ENCODE measurements around the gene GPRC5C.
"Not testable (repeated sequence)": the region's sequence is repeated elsewhere in the genome, so short reads cannot be mapped to it uniquely, and the experiment has no call there.

The GPRC5C gene

DNA sequence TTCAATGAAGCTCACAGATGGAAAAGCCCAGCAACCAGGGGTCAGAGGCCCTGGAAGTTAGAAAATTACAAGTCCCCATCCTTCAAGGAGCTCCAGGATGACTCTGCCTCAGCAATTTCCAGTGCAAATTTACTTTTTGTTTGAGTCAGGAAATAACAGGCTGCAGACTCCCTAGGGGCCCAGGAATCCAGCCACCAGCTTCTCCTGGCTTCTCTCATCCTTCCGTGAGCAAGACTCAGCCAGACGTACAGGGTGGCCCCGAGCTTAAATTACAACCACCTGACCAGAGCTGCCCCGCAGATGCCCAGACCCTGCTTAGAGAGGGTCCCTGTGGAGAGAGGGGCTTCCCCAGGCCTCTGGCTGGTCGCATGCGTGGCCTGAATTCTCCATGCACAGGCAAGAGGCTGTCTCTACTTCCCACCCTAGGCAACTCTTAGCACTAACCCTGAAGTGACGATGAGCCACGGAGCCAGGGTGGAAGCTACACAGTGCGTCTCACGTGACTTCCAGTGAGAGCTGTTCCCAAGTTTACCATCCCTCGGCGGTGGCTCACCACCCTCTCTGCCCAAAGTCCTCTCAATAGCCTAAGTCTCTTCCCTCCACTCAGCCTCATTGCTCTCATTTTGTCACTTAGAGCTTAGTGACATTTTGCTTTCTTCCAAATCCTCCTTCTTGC is 37.5 kb upstream of the GPRC5C start:
- intact Hi-C loops (cut with micrococcal nuclease) = no loop called here
- Mint-ChIP-seq H3K27ac (no peak overlapping the region), H3K36me3 (ENCODE audit: low read depth) (no peaks in the 10 kb centered on the region)

DNA sequence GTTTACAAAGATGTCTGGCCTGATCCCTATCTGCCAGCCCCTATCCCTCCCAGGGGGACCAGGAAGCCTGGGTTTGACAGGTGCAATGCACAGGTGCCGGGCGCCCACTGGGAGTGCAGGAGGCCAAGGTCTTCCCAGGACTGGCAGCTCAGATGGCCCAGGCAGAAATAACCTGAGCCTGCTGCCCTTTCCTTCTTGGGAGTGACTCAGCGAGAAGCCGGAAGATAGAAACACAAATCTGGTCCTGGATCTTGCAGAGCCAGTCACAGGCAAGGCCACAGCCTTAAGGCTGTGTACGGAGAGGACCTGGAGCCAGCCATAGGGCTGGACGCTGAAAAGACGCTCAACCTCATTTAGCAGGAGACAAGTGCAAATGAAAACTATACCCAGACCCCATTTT is 36.9 kb upstream of the GPRC5C start:
- Mint-ChIP-seq H3K36me3 (ENCODE audit: low read depth) (no peaks in the 10 kb centered on the region), H3K27me3 (peaks cover 15% of the 10 kb centered on the region), H3K4me1 (ENCODE audit: low read depth) (peaks cover 12% of the 10 kb centered on the region), H3K4me3 (no peak overlapping the region), H3K9me3 (peaks cover 16% of the 10 kb centered on the region), H3K27ac (no peak overlapping the region)
- intact Hi-C loops (cut with micrococcal nuclease) = no loop called here

More for the DNA sequence above, 37.5 kb upstream of the GPRC5C start:
- Mint-ChIP-seq H3K27me3 (peaks cover 16% of the 10 kb centered on the region), H3K4me3 (no peak overlapping the region), H3K4me1 (ENCODE audit: low read depth) (peaks cover 13% of the 10 kb centered on the region), H3K9me3 (peaks cover 10% of the 10 kb centered on the region)

DNA sequence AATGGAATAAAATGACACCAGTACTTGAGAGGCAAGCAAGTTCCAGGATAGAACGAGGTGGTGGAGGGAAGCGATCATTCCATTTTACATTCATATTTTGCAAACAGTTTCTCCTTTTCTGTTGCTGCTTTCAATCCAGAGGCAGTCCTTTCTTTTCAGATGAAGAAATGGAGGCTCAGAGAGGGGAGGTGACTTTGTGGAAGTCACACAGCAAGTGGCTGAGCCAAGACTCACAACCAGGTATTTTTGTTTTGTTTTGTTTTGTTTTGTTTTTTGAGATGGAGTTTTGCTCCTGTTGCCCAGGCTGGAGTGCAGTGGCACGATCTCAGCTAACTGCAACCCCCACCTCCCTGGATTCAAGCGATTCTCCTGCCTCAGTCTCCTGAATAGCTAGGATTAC is 35.3 kb upstream of the GPRC5C start:
- Mint-ChIP-seq H3K27ac (no peak overlapping the region), H3K9me3 (peaks cover 18% of the 10 kb centered on the region), H3K36me3 (ENCODE audit: low read depth) (no peaks in the 10 kb centered on the region), H3K27me3 (peaks cover 15% of the 10 kb centered on the region), H3K4me1 (ENCODE audit: low read depth) (peaks cover 5% of the 10 kb centered on the region), H3K4me3 (no peak overlapping the region)
- intact Hi-C loops (cut with micrococcal nuclease) = no loop called here

DNA sequence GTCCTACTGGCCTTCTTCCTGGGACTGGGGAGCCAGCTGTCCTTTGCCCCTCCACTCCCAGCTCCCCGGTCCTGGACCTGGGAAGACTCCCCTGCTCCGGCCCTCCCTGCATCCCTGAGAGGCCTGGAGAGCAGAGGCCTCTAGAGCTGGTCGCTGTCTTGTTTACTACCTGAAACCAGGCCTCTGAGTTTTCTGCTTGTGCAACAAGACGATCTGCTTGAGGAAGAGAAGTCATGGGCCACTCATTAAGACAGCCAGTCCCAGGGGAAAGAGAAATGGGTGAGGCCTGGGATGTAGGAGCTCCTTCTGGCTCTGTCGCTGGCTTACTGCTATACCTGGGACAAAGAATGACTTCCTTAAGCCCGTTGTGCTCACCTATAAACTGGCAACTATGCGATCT is 29.8 kb upstream of the GPRC5C start:
- H3K36me3 Mint-ChIP-seq (ENCODE audit: low read depth) = no peaks in the 10 kb centered on the region
- no peak overlapping the region for H3K4me3 Mint-ChIP-seq

DNA sequence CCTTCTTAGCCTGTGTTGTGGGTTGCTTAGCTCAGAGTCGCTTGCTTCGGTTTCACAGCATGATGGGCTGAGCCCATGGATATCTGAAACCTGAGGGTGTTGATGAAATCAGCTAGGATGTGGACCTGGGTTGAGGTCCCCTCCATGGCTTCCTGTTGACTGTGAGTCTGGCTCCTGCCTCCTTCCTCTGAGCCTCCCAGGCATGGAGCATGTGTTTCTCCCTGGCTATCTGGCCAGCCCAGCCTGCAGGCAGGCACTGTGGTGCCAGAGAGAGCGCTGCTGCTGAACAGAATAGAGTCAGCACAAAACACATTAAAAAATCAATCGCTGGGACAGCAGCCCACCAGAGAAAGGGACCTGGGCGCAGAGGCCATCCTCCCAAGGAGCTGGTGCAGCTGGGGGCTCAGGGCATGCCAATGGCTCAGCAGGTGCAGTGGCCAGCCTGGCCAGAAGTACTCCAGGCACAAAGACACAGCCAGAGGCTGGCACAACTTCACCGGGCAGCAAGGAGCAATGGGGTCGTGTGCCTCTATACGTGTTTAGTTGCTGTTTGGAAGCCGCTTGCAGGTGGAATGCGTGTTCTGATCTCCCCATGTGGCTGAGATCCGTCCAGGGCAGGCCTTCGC is 28.3 kb upstream of the GPRC5C start:
- peaks cover 11% of the 10 kb centered on the region for H3K9me3 Mint-ChIP-seq
- H3K4me3 Mint-ChIP-seq = no peak overlapping the region
- intact Hi-C loops (cut with micrococcal nuclease) = no loop called here
- H3K27me3 Mint-ChIP-seq = peaks cover 40% of the 10 kb centered on the region
- H3K4me1 Mint-ChIP-seq (ENCODE audit: low read depth) = peaks cover 5% of the 10 kb centered on the region
- no peaks in the 10 kb centered on the region for H3K36me3 Mint-ChIP-seq (ENCODE audit: low read depth)
- no peak overlapping the region for H3K27ac Mint-ChIP-seq

More for the DNA sequence above, 29.8 kb upstream of the GPRC5C start:
- intact Hi-C loops (cut with micrococcal nuclease) = no loop called here
- H3K27ac Mint-ChIP-seq = no peak overlapping the region
- H3K9me3 Mint-ChIP-seq = peaks cover 11% of the 10 kb centered on the region
- peaks cover 36% of the 10 kb centered on the region for H3K27me3 Mint-ChIP-seq
- no peaks in the 10 kb centered on the region for H3K4me1 Mint-ChIP-seq (ENCODE audit: low read depth)

DNA sequence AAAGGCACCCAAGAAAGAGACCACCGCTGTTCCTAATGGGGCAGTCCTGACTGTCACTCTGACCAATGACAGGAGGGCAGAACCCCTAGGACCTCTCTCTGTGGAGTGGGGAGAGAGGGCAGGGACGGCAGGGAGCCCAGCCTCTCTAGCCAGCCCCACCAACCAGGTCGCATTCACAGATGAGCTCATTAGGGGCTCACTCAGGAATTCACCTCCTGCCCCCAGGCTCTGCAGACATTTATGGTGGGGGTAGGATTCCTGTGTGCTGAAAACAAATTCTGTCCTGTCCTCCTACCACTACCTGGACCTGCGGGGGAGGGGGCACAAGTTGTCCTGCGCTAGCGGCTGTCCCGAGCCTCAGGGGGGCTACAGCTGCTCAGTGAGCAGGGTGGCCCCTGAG is 27.7 kb upstream of the GPRC5C start:
- no peak overlapping the region for H3K4me3 Mint-ChIP-seq
- no peak overlapping the region for H3K27ac Mint-ChIP-seq
- peaks cover 11% of the 10 kb centered on the region for H3K9me3 Mint-ChIP-seq
- intact Hi-C loops (cut with micrococcal nuclease) = no loop called here
- peaks cover 5% of the 10 kb centered on the region for H3K4me1 Mint-ChIP-seq (ENCODE audit: low read depth)
- H3K36me3 Mint-ChIP-seq (ENCODE audit: low read depth) = no peaks in the 10 kb centered on the region
- peaks cover 40% of the 10 kb centered on the region for H3K27me3 Mint-ChIP-seq

DNA sequence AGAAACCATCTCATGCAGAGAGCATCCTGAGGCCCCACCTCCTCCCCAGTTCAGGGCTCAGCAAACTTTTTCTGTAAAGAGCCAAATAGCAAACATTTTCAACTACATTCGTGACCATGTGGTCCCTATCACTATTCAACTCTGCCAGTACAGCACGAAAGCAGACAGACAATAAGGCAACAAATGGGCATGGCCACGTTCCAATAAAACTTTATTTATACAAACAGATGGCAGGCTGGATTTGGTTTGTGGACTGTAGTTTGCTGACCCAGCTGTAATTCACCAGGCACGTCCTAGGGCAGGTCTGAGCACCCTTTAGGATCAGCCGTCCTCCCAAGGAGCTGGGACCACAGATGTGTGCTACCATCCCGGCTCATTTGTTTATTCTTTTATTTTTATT is 27.1 kb upstream of the GPRC5C start:
- H3K27ac Mint-ChIP-seq = no peak overlapping the region
- peaks cover 5% of the 10 kb centered on the region for H3K9me3 Mint-ChIP-seq
- H3K36me3 Mint-ChIP-seq (ENCODE audit: low read depth) = no peaks in the 10 kb centered on the region
- peaks cover 36% of the 10 kb centered on the region for H3K27me3 Mint-ChIP-seq
- H3K4me1 Mint-ChIP-seq (ENCODE audit: low read depth) = peaks cover 5% of the 10 kb centered on the region
- no peak overlapping the region for H3K4me3 Mint-ChIP-seq
- intact Hi-C loops (cut with micrococcal nuclease) = no loop called here

DNA sequence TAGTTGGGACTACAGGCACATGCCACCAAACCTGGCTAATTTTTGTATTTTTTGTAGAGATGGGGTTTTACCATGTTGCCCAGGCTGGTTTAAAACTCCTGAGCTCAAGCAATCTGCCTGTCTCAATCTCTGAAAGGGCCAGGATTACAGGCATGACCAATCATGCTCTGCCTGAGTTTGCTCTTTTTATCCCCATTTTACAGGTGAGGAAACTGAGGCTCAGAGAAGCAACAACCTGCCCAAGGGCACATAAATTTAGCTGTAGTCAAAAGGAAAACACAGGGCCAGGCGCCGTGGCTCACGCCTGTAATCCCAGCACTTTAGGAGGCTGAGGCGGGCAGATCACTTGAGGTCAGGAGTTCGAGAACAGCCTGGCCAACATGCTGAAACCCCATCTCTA is 26.6 kb upstream of the GPRC5C start:
- H3K4me1 Mint-ChIP-seq (ENCODE audit: low read depth); H3K4me3 Mint-ChIP-seq; H3K27ac Mint-ChIP-seq; H3K9me3 Mint-ChIP-seq; intact Hi-C loops (cut with micrococcal nuclease); H3K36me3 Mint-ChIP-seq (ENCODE audit: low read depth): not testable (repeated sequence)
- H3K27me3 Mint-ChIP-seq = peaks cover 35% of the 10 kb centered on the region

DNA sequence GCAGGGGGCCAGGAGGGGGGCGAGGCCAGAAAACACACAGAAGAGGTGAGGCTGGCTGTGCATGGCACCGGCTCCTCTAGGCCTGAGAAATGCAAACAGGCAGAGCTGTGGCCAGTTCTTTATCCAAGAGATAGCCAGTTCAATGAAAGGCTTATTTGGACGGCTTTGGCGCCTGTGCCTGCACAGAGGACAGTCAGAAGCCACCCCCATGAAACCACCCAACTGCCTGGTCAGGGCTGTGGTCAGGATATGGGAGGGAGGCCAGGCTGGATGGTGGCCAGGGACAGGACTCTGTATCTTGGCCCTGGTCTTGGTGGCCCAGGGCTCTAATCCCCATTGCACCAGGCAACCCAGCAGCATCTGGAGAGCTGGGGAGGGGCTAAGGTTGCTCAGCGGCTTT is 24.5 kb upstream of the GPRC5C start:
- Mint-ChIP-seq H3K27ac (no peak overlapping the region), H3K9me3 (no peaks in the 10 kb centered on the region), H3K36me3 (ENCODE audit: low read depth) (no peaks in the 10 kb centered on the region), H3K27me3 (peaks cover 38% of the 10 kb centered on the region), H3K4me1 (ENCODE audit: low read depth) (peaks cover 5% of the 10 kb centered on the region), H3K4me3 (no peak overlapping the region)
- intact Hi-C loops (cut with micrococcal nuclease) = no loop called here

DNA sequence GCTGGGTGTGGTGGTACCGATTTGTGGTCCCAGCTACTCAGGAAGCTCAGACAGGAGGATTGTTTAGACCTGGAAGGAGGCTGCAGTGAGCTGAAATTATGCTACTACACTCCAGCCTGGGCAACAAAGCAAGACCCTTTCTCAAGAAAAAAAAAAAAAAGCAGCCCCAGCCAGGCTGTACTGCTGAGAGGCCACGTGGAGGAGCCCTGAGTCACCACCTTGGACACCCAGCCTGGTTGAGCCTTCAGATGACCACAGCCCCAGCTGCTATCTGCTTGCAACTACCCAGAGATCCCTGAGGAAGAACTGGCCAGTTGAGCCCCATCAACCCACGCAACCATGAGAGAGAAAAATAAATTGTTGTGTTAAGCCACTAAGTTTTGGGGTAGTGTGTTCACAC is 23.6 kb upstream of the GPRC5C start:
- Mint-ChIP-seq H3K27me3 (peaks cover 41% of the 10 kb centered on the region), H3K9me3 (no peaks in the 10 kb centered on the region), H3K4me1 (ENCODE audit: low read depth) (peaks cover 5% of the 10 kb centered on the region), H3K4me3 (no peak overlapping the region), H3K27ac (no peak overlapping the region), H3K36me3 (ENCODE audit: low read depth) (no peaks in the 10 kb centered on the region)
- intact Hi-C loops (cut with micrococcal nuclease) = no loop called here

DNA sequence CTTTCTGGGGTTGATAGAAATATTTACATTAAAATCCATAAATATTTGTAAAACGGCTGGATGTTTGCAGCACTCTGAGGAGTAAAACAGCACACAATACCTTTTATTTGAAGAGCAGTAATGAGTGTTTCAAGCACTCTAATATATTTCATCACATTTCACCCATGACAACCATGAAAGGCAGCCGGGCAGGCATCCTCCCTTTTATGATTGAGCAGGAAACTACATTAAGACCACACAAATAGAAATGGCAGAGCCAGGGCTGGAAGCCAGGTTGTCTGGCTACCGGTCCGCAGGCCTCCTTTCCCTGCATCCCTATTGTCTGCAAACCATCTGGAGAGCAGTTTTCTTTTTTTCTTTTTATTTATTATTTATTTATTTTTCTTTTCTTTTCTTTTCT is 23.1 kb upstream of the GPRC5C start:
- Mint-ChIP-seq H3K9me3 (no peaks in the 10 kb centered on the region), H3K27me3 (peaks cover 37% of the 10 kb centered on the region), H3K36me3 (ENCODE audit: low read depth) (no peaks in the 10 kb centered on the region), H3K4me3 (no peak overlapping the region), H3K4me1 (ENCODE audit: low read depth) (peaks cover 5% of the 10 kb centered on the region), H3K27ac (no peak overlapping the region)
- intact Hi-C loops (cut with micrococcal nuclease) = no loop called here

DNA sequence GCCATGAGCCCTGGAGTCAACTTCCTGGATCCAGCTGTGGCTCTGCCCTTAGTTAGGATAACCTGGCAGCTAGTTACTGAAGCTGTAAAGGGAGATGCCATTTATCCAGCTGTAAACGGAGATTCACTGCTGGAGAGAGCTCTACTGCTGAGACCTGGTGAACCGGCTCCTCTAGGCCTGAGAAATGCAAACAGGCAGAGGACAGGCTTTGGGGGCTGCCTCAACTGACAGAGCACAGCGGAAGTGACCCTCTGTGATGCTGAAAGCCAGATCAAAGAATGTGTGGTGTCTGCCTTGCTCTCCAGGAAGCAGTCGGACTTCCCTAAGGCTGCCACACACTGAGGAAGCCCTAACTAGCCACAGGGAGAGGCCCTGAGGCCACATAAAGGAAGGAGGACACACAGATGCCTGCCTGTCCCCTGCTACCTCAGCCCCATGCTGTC is 21.9 kb upstream of the GPRC5C start:
- Mint-ChIP-seq H3K9me3 (no peaks in the 10 kb centered on the region), H3K27ac (no peak overlapping the region)

DNA sequence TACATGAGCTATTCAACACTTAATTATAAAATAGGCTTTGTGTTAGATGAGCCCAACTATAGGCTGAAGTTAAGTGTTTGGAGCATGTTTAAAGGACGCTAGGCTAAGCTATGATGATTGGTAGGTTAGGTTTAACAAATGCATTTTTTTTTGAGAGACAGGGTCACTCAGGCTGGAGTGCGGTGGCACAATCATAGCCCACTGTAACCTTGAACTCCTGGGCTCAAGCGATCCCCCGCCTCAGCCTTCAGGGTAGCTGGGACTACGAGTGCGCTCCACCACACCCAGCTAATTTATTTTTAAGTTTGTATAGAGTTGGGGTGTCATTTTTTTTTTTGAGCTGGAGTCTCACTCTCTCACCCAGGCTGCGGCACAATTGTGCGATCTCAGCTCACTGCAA is 19.3 kb upstream of the GPRC5C start:
- no peaks in the 10 kb centered on the region for H3K36me3 Mint-ChIP-seq (ENCODE audit: low read depth)
- H3K4me3 Mint-ChIP-seq = no peak overlapping the region
- peaks cover 28% of the 10 kb centered on the region for H3K27me3 Mint-ChIP-seq
- intact Hi-C loops (cut with micrococcal nuclease) = no loop called here
- peaks cover 23% of the 10 kb centered on the region for H3K4me1 Mint-ChIP-seq (ENCODE audit: low read depth)
- no peak overlapping the region for H3K27ac Mint-ChIP-seq
- H3K9me3 Mint-ChIP-seq = no peaks in the 10 kb centered on the region

More for the DNA sequence above, 21.9 kb upstream of the GPRC5C start:
- no peaks in the 10 kb centered on the region for H3K36me3 Mint-ChIP-seq (ENCODE audit: low read depth)
- H3K4me1 Mint-ChIP-seq (ENCODE audit: low read depth) = peaks cover 10% of the 10 kb centered on the region
- intact Hi-C loops (cut with micrococcal nuclease) = no loop called here
- H3K4me3 Mint-ChIP-seq = no peak overlapping the region
- peaks cover 31% of the 10 kb centered on the region for H3K27me3 Mint-ChIP-seq

DNA sequence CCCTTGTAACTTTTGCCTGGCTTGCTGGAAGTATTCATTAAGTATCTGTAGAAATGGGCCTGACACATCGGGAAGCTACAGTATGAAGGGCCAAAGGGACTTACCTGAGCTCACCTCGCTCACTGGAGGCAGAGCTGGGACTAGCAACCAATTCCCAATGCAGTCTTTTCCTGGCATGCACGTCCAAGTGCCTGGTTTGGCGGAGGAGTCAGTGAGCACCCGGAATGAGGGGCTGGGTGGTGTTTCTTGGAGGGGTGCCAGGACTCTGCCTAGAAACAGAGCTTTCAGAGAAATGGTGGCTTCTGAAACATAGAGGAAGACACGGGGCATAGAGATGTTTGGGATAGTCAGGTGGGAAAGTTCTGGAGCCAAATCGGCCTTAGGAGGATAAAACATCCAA is 18.4 kb upstream of the GPRC5C start:
- H3K4me1 Mint-ChIP-seq (ENCODE audit: low read depth) = peaks cover 21% of the 10 kb centered on the region
- H3K4me3 Mint-ChIP-seq = no peak overlapping the region
- no peaks in the 10 kb centered on the region for H3K9me3 Mint-ChIP-seq
- no peaks in the 10 kb centered on the region for H3K36me3 Mint-ChIP-seq (ENCODE audit: low read depth)
- no peak overlapping the region for H3K27ac Mint-ChIP-seq
- peaks cover 31% of the 10 kb centered on the region for H3K27me3 Mint-ChIP-seq
- intact Hi-C loops (cut with micrococcal nuclease) = no loop called here

DNA sequence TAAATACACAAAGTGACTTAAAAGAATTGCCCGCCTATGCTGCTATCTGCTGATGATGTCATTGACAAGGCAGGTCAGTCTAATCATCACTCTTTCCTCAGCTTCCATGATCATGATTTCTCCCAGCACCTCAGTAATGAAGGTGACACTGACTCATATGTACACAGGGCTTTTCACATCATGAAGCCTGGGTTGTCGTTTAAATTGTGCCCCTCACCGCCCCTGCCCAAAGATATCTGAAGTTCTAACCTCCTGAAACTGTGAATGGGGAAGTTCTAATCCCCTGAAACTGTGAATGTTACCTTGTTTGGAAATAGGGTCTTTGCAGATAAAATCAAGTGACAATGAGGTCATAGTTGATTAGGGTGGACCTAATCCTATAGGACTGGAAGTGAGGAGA is 17.4 kb upstream of the GPRC5C start:
- H3K27me3 Mint-ChIP-seq = peaks cover 34% of the 10 kb centered on the region
- no peaks in the 10 kb centered on the region for H3K9me3 Mint-ChIP-seq
- H3K4me1 Mint-ChIP-seq (ENCODE audit: low read depth) = peaks cover 20% of the 10 kb centered on the region
- intact Hi-C loops (cut with micrococcal nuclease) = no loop called here
- no peaks in the 10 kb centered on the region for H3K36me3 Mint-ChIP-seq (ENCODE audit: low read depth)
- no peak overlapping the region for H3K4me3 Mint-ChIP-seq
- no peak overlapping the region for H3K27ac Mint-ChIP-seq
